Hepatic stellate cell (primary cell): ENCODE data around the gene AUTS2.

Source experiments
- DNase-seq: peaks from one replicate; pipeline ENCODE4 v3.0.0; 2011; ENCODE audit warnings: low spot score

AUTS2 gene

DNA sequence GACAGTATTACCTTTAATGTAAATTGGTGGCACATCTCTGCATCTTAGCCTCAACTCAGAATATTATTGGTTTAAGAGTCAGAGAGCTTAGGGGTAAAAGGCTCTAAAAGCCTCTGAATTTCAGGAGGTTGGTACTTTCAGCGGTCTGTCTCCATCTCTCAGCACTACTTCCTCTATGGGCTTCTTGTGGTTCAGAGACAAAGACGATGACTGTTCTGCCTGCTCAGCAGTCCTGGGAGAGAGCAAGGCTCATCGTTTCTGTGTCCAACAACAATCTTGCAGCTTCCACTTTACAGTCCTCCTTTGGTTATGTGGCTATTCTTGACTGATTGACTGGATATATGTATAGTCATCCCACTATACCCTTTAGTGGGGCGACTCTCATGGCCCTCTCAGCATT, 394.7 kb downstream of the AUTS2 start:
- DNase-seq, result no peak

DNA sequence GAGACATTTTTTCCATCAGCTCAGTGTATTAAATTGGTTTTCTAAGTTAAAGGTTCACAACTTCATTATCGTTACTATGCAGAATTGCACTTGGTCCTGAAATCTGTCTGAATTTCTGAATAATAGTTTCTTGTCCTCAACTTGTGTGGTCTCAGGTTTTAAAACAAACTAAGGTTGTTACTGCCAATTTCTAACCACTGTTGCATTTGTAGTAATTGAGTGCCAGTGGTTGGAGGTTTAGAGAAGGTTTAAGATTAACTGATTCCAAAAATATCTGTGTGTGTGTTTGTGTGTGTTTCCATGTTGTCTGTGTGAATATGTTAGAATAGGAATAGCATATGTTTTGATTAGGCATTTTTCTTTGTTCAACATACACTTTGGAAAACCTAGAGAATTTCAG, 395.9 kb downstream of the AUTS2 start:
- no peak for DNase-seq

DNA sequence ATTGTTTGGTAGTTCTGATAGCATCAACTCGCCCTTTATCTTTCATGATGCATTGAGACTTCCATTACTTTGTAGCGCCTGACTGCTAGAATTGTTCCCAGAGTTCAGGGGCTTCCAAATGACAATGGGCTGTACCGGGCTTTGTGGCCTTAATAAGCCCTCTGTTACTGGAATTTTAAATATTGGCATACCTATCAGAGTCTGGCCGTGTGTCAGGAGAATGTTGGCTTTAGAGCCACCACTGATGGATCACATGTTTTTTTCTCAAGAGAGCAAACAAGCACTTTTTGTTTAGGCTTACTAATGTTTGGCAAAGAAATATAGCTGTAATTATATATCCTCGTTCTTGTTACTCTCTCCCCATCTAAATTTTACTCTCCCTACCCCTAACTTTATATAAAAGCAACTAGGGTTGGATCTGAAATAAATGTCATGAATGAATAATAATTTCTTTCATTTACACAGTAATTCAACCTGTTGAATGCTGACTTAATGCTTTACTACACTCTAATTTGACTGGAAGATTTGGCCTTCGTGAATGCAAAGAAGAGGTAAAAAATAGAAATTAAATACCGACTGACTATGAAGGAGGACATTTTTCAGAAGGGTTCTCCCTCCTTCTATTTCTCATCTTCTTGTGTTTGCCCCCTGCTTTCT, 396.7 kb downstream of the AUTS2 start:
- no peak for DNase-seq

DNA sequence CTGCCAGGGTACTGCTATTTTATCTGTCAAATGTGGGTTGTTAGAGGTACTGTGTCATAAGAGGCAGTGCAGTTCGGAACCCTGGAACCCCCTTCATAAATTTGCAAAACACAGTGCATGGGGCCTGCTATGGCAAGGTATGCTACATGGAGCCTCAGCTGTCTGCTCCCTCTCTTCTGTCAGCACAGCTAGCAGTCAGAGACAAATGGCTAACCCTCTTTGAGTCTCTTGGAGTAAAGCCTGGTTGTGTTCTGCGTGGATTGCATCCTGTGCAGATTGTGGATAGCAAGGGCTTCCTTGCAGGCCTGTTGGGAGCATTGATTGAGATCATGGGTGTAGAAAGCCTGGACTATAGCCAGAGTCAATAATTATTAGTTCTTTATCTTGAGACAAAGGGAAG, 397.8 kb downstream of the AUTS2 start:
- DNase-seq, result no peak

DNA sequence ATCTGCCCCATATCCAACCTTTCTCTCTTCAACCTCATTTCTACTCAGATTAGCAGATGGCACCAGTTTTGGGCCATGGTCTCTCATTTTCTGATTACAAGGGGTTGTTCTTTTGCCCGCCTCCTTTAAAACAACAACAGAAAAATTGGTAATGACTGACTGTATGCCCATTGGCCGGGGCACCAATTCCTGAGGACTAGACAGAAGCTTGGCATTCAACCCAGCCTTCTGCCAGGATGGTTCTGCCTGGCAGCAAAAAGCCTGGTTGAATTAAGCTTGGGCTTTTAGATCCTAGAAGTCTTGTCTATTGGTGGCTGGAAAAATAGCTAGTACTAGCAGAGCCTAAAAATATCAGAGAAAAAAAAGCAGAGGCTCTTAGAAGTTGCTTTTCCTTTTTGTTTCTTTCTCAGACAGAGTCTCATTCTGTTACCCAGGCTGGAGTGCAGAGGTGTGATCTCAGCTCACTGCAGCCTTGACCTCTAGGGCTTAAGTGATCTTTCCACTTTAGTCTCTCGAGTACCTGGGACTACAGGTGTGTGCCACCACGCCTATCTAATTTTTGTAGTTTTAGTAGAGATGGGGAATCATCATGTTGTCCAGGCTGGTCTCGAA, 402.6 kb downstream of the AUTS2 start:
- no peak for DNase-seq

DNA sequence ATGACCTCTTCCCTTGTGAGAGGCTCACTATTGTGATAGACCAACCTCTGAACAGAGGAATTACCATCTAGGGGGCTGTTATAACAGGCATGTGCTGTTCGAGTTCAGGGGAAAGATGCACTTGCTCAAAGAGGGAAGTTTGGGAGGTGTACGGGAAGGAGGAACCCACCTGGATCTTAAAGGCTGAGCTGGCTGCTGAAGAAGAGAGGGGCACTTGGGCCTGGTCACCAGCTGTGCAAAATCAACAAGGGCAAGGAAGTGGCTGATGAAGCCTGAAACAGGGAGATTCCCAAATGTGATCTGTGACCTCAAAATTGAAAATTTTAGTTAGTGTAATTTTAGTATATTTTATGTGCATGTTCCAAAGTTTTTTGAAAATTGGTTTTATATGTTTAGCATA, 407.2 kb downstream of the AUTS2 start:
- DNase-seq, result no peak

DNA sequence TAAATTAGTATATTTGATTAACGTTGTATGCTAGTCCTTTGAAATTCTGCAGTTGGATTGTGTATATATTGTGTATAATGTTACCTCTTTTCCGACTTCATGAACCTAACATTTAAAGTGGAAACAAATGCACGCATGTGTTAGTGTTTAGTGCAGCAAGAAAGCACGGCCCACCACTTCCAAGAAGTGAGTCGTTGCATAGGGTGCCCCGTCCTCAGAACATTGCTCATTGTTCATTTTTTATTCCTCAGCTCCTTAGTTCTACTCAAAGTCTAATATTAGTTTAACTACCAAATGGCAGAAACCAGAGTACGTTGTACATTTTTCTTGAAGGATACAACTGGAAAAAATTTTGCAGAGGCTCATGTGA, 407.6 kb downstream of the AUTS2 start:
- no peak for DNase-seq

DNA sequence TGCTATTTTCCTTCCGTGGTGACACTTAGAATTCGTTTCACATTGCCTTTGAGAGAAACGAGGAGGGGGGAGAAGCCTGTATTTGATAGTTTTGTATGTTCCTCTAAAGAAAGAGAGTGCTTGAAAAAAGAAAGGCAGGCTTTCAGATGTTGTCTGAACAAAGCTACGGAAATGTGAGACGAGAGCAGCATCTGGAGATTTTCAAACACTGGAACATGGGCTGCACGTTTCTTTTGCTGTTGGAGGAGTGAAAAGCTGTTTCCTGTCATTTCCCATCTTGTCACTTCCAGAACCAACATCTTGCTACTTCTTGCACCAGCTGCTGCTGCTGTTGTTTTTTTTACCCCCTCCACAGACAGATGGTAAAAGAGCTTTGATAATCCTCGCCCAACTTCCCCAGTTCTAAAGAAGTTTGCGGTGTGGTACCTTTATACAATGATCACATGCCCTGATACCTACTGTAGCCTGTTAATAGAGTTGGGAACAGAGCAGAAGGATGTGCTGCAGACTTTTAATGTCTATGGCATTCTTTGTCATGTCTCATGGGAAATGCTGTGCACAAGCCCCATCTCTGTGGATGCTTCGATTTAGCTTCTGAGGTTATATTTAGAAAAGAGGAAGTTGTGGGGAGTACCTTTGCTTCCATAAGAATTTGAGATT, 408.1 kb downstream of the AUTS2 start:
- DNase-seq, result no peak

DNA sequence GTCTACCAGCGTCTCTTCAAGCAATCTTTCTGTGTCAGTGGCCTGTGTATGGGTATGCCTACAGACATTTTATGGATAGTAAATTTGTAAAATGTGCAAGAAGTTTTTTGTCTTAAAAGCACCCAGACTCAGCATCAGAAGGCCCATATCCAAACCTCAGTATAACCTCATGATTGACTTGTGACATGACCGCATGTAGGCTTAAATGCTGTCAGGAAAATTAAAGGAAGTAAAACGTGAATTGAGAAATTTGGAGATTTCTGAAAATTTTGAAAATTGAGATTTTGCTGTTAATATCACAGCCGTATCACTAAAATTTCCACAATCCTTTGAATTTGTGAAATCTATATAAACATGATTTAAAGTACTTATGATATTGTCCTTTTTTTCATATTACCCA, 410.2 kb downstream of the AUTS2 start:
- DNase-seq, result no peak

DNA sequence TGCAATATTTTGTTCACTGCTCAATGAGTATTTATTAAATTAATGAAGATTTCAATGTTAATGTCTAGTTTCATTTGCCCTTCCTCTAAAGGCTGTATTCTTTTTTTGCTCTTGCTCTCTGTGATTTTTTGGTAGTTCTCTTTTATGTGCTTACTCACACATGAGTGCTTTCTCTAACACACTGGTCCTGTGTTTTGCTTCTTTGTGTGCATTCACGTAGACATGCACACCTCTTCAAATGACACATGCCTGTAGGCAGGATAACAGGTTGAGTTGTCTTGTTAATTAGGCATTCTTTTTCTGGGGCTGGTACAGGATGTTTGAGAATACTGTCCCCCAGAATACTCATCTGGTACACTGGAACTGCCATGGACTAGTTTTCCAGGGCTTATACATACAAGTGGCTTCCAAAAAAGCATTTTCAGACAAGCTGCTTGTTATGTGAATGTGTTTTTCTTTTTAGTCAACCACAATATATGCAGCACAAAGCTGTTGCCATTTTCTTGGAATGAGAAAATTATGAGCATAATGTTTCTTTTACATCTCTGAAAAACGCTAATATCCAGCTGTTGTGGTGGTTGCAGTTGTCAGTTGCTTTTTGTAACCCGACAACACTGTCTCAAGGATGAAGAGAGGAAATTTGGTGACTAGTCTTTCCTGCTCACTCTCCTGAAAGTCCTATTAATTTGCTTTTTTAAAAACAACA, 416.4 kb downstream of the AUTS2 start:
- DNase-seq, result no peak

DNA sequence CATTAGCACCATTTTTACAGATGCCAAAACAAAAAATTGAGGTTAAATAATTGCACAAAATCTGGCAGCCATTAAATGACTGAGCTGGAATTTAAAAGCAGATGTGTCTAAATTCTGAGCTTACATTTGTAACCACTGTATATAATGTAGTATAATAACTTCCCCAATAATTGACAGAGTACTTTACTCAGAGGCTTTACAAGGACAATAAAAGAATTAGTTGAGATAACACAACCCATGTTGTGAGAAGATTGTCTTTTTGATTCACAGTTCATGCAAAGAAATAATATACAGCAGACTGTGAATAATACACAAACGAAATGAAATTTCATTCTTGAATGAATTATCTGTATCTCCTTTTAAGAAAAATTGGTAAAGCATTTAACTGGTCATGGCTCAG, 417.1 kb downstream of the AUTS2 start:
- DNase-seq, result no peak

DNA sequence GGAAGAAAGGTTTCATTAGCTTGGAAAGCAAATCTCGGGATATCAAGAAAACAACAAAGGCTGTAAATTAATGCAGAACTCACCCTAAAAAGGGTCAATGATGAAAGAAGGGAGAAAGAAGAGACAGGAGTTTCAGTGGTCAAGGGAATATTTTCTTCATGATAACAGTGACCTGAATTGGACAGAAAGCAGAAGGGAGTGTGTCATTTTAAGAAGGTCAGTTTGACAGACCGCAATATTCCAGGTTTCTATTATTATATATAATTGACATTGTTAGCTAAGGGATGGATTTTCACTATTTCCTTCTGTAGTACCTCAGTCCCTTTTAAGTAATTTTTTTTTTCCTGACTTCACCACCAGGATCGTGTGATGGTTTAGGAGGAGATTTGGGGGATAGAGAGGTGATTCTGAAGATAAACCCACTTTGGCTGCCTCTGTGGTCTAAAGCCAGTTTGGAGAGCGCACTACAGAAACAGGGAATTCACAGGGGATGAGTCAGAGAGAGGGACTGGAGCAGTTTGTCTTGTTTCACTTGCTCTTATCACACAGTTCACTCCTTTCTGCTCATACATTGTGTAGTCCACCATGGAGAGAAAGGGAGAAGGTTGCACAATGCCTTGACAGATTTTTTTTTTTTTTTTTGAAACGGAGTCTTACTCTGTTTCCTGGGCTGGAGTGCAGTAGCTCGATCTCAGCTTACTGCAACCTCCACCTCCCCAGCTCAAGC, 417.9 kb downstream of the AUTS2 start:
- DNase-seq, result no peak

DNA sequence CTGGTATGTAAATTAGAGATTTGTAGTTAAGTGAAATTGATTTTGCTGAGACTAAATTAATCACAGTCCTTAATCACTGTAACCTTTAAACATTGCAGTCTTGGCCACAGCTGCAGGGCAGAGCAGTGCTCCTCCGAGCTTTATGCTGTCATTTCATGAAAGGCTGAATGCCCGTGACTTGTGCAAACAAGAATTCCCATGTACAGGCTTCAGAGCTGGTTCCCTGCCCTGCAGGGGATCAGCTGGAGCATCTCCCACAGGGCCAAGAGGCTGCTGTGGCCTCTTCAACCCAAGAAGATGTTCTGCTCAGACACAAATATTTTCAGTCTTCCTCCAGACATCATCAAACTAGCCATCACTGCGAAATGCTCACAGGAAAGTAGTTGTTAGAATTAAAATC, 419.1 kb downstream of the AUTS2 start:
- DNase-seq, result no peak

DNA sequence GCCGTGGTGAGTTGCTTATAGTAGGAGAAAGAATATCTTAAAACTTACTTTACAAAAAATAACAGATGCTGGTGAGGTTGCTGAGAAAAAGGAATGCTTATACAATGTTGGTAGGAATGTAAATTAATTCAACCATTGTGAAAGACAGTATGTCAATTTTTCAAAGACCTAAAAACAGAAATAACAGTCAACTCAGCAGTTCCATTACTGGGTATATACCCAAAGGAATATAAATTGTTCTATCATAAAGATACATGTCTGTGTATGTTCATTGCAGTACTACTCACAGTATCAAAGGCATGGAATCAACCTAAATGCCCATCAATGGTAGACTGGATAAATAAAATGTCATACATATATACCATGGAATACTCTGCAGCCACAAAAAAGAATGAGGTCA, 420.4 kb downstream of the AUTS2 start:
- DNase-seq, result no peak

DNA sequence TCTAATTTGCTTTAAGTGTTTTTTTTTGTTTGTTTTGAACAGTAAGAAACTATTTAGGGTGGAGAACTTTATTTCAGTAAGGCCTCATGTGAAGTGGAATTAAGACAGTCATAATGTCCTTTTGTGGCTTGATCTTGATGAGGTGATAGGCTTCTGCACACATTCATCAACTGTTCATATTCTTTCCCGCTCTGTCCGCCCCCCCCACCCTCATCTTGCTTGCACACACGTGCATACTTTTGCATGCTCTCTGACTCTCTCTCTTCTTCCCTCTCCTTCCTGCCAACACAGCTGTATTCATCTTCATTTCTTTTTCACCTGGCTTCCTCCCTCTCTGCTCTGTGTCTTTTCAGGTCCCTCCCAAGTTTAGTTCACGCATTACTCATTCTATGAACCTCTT, 429.6 kb downstream of the AUTS2 start:
- no peak for DNase-seq

DNA sequence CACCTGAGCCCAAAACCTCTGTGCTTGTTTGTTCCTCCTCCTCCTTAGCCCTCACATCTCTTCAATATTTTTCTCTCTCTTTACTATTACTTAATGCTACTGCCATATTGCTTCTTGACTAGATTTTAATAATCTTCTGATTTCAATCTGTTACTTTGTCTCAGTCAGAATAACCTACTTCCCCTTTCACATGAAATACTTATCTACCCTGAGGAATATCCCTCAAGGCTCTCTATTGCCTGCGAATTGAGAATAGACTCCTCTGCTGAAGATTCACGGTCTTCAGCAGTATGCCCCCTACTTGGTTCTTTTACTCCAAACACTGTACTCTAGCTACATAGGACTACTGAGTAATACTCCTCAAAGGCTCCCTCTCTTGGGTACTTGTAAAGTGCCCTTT, 430.3 kb downstream of the AUTS2 start:
- no peak for DNase-seq

DNA sequence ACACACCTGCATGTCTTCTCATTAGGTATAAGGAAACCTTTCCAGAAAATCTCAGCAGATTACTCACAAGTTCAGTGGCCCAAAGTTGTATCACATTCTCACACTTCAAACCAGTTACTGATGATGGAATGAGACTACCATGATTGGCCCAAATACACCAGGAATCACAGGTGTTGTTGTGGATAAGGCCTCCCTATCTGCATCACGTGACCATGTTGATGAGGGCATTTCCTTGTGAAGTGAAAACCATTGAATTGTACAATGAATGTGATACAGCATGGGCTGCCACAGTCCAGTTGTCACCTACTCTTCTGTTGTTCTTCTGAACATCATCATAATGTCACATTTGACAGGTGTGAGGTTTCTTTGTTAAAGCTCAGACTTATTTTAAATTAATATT, 431.7 kb downstream of the AUTS2 start:
- DNase-seq, result no peak

DNA sequence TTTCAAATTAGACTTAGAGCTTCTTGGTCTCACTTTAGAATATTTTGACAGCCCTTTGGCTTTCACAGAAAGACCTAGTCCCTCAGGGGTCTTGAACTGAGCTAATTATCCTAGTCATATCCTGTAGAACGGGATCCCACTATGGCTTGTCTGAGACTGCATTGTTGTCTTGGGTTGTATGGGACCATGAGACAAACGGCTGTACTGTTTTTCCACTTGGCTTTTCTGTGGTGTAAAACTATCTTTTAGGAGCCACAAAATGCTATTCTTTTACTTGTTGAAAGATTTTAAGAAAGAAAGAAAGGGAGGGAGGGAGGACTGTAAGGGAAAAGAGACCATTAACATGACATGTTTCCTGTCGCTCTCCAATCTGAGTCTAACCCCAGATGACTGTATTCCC, 432.5 kb downstream of the AUTS2 start:
- DNase-seq, result no peak

DNA sequence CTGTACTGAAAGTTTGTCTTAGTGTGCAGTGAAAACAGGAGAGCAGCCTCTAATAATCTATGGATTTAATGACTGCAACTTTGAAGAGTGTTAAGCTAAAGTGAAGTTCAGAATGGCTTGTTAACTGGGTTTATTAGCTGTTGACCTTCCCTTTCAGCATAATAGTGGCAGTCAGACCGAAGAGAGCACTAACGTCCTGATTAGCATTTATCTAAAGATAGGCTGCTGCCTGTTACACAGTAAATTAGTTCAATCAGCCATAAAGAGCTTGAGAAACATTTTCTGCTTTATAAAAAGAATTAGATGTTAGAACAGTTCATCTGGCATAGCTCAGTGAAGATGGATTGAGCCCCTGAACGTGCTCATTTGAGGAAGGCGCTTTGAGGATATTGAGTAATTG, 433.0 kb downstream of the AUTS2 start:
- no peak for DNase-seq

DNA sequence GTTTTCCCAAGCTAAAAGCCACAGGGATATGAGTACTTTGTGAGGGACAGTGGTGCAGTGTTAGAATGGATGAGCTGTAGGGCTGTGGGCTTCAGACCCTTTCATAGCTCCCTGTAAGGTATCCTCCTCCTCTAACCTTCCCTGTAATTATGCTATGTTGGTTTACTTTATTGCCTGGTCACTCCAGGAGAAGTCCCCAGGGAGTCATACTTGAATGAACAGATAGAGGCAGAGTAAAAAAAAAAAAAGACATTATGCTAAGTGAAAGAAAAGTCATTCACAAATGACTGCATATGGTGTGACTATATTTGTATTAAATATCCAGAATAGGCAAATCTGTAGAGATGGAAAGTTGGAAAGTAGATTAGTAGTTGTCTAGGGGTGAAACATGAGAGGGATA, 434.4 kb downstream of the AUTS2 start:
- no peak for DNase-seq

DNA sequence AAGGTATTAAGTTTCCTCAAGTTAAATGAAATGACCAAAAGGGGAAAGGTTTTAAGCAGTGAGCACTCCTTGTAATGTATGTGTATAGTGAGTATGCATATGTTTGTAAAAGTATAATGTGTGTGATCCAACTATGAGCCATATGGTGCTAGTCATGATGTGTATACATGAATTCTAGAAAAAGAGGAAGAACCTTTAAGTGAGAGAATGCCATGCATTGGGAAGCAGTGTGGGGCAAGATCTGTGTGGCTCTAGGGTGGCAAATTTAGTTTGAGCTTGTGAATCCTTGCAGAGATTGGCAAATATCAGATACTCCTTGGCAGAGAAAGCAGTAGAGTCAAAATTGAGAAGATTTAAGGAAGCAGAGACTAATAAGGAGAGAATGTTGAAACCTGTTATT, 435.0 kb downstream of the AUTS2 start:
- no peak for DNase-seq

DNA sequence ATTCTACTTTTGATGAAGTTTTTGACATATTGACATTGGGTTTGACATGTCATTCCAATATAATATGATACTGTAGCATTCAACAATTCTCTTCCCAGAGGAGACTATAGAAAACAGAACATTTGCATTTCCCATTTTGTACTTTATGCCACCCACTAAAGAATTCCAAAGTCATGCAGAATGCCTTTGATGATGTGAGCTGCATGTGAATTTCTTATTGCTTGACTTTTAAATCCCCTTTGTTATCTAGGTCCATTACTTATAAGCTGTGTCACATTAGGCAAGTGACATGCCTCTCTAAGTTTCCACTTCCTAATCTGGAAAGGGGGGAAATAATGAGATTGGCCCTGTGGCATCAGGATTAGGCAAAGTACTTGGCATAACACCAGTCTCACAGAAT, 436.7 kb downstream of the AUTS2 start:
- no peak for DNase-seq

DNA sequence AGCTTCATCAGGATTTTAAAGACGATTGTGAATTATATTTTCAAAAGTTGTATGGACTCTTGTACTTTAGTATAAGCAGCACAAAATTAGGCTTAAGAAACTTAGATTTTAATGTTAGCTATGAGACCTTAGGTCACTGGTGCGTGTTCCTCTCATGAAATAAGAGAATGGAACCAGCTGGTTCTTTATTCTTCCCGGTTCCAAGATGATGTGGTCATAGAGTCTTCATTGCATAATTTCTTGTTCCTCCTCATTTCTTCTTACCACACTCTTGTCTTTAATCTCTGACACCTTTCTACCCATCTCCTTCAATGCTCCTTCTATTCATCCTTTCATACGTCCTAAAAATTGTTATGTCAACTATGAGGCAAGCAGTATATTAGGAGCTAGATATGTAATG, 437.2 kb downstream of the AUTS2 start:
- DNase-seq, result no peak
